Measurements from ENCODE around the gene ARL3.

DNA sequence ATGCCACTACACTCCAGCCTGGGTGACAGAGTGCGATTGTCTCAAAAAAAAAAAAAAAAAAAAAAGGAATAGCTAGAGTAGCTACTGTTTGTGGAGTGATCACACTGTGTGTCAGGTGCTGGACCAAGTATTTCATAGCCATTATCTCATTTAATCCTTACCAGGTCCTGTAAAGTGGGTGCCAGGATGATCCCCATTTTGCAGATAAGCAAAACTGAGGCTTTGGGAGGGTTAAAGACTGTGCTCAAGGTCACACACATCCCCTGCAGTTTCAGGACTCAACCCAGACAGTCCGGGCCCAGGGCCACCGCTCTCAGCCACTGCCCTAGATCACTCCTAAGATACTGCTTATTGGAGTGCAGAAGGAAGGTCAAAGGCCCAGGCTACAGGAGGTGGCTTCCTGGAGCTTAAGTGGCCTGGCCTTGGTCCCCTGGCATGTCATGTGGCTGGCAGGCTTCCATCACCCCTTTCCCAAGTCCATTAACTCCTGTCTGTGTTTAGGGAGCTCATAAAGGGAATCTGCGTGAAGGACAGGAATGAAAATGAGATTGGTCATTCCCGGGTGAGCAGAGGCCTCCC lies 17.1 kb upstream of the ARL3 start:
- TF ChIP-seq, protein P1, sequence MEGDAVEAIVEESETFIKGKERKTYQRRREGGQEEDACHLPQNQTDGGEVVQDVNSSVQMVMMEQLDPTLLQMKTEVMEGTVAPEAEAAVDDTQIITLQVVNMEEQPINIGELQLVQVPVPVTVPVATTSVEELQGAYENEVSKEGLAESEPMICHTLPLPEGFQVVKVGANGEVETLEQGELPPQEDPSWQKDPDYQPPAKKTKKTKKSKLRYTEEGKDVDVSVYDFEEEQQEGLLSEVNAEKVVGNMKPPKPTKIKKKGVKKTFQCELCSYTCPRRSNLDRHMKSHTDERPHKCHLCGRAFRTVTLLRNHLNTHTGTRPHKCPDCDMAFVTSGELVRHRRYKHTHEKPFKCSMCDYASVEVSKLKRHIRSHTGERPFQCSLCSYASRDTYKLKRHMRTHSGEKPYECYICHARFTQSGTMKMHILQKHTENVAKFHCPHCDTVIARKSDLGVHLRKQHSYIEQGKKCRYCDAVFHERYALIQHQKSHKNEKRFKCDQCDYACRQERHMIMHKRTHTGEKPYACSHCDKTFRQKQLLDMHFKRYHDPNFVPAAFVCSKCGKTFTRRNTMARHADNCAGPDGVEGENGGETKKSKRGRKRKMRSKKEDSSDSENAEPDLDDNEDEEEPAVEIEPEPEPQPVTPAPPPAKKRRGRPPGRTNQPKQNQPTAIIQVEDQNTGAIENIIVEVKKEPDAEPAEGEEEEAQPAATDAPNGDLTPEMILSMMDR (IDR thresholded peaks at IDR 0.05; ENCODE audit: borderline replicate concordance, extremely low read depth, low read length, poor library complexity, severe bottlenecking) = no peak
- TF ChIP-seq EZH2 (IDR thresholded peaks at IDR 0.05; ENCODE audit: borderline replicate concordance, low read depth, low read length, severe bottlenecking) = no peak

All from DND-41 (cell line).